ENCODE measurements around the gene LRRC75A. TPM values are rescaled to one million over a fixed set of nuclear protein-coding genes. Genes with fewer than 3 reads are reported as not detected.

LRRC75A gene
- total and polyA plus RNA-seq, 4 donors, result 0.08 to 22.6 (median 0.37) TPM

DNA sequence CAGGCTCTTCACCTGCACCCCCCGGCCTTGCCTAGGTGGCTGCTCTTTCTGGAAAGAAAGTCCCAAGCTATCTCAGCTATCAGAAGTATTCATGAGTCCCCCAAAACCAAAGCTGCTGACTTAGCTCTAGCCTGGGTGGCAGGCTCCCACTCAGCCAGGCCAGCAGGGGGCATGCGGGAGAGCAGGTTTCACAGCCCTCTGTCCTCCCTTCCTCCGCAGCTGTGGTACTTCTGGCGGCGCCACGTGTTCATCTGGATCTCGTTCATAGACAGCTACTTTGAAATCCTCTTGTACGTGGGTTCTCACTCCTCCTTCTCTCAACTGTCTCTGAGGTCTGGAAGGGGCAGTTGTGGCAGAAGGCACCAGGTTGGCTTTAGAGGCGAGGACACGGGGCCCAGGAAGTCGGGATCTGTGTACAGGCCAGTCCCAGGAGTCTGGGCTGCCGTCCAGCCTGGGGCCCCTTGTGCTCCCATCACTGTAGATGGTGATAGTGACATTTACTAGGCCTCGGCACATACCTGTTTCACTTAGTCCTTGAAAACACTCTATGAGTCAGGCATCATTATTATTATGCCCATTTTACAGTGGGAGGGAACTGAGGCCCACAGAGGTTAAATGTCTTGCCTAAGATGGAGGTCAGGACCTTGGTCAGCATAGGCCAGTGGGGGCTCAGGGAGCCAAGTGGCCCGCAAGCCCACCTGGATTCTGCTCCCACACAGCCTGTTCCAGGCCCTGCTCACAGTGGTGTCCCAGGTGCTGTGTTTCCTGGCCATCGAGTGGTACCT is 63.7 kb downstream of the LRRC75A start:
- H3K4me1 ChIP-seq (ENCODE audit: control insufficient read depth in 4 of 4, insufficient read depth in 4 of 4, low read length in 3 of 4), result peaks cover 0 to 5% (median 0%) of the 10 kb centered on the region in 4 donors
- H3K9me3 ChIP-seq (ENCODE audit: control insufficient read depth in 4 of 4, low read length in 3 of 4), result no peaks in the 10 kb centered on the region
- H3K4me3 ChIP-seq (ENCODE audit: low read depth in 1 of 3, low read length in 3 of 3), result no peak overlapping the region
- TF ChIP-seq ATF3 (IDR thresholded peaks at IDR 0.05) (no peak), JUND (IDR thresholded peaks at IDR 0.05) (no peak), RAD21 (IDR thresholded peaks at IDR 0.05) (peak in 1 of 2 donors; percentile 78), FOXA1 (IDR thresholded peaks at IDR 0.05) (no peak), CTCF (IDR thresholded peaks at IDR 0.05; ENCODE audit: low read depth, low read length, missing input control) (peak; percentile 61), NR2F2 (IDR thresholded peaks at IDR 0.05) (no peak)
- no peak overlapping the region for H3K27ac ChIP-seq (ENCODE audit: low read depth in 1 of 2, low read length in 2 of 2)
- H3K27me3 ChIP-seq (ENCODE audit: control insufficient read depth in 4 of 4, insufficient read depth in 4 of 4, low read length in 3 of 4), result no peaks in the 10 kb centered on the region
- DNase-seq (ENCODE audit: low spot score), result peak; percentile 67
- WGBS, result 73% methylated on average over 15 of the region's 15 CpGs
- H3K36me3 ChIP-seq (ENCODE audit: control insufficient read depth in 4 of 4, insufficient read depth in 3 of 4, low read depth in 1 of 4, low read length in 3 of 4), result peaks cover 0 to 2% (median under 1%) of the 10 kb centered on the region in 4 donors
- H3K9ac ChIP-seq (ENCODE audit: low read depth in 1 of 2, low read length in 2 of 2), result no peak overlapping the region

- 95% methylated on average over 3 of the region's 3 CpGs for WGBS
- no peak for TF ChIP-seq YY1 (IDR thresholded peaks at IDR 0.05)
- no peak for TF ChIP-seq RXRA (IDR thresholded peaks at IDR 0.05)
- no peak for TF ChIP-seq RAD21 (IDR thresholded peaks at IDR 0.05)
- no peak for TF ChIP-seq EGR1 (IDR thresholded peaks at IDR 0.05; ENCODE audit: low read depth in 2 of 2)
- no peak for TF ChIP-seq HNF4G (IDR thresholded peaks at IDR 0.05)
- no peak for TF ChIP-seq TAF1 (conservative IDR thresholded peaks at IDR 0.05)
- no peak for TF ChIP-seq FOXA2 (IDR thresholded peaks at IDR 0.05)
- TF ChIP-seq JUND (IDR thresholded peaks at IDR 0.05), result no peak
- no peak for TF ChIP-seq FOXA1 (IDR thresholded peaks at IDR 0.05)
- TF ChIP-seq NR2F2 (IDR thresholded peaks at IDR 0.05), result no peak
- TF ChIP-seq, protein P1, sequence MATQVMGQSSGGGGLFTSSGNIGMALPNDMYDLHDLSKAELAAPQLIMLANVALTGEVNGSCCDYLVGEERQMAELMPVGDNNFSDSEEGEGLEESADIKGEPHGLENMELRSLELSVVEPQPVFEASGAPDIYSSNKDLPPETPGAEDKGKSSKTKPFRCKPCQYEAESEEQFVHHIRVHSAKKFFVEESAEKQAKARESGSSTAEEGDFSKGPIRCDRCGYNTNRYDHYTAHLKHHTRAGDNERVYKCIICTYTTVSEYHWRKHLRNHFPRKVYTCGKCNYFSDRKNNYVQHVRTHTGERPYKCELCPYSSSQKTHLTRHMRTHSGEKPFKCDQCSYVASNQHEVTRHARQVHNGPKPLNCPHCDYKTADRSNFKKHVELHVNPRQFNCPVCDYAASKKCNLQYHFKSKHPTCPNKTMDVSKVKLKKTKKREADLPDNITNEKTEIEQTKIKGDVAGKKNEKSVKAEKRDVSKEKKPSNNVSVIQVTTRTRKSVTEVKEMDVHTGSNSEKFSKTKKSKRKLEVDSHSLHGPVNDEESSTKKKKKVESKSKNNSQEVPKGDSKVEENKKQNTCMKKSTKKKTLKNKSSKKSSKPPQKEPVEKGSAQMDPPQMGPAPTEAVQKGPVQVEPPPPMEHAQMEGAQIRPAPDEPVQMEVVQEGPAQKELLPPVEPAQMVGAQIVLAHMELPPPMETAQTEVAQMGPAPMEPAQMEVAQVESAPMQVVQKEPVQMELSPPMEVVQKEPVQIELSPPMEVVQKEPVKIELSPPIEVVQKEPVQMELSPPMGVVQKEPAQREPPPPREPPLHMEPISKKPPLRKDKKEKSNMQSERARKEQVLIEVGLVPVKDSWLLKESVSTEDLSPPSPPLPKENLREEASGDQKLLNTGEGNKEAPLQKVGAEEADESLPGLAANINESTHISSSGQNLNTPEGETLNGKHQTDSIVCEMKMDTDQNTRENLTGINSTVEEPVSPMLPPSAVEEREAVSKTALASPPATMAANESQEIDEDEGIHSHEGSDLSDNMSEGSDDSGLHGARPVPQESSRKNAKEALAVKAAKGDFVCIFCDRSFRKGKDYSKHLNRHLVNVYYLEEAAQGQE (IDR thresholded peaks at IDR 0.05), result no peak
- TF ChIP-seq HNF4A (conservative IDR thresholded peaks at IDR 0.05), result no peak
- TF ChIP-seq, protein P2, sequence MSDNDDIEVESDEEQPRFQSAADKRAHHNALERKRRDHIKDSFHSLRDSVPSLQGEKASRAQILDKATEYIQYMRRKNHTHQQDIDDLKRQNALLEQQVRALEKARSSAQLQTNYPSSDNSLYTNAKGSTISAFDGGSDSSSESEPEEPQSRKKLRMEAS (IDR thresholded peaks at IDR 0.05), result no peak
- no peak for TF ChIP-seq GABPA (IDR thresholded peaks at IDR 0.05 in 1 of 2, conservative IDR thresholded peaks at IDR 0.05 in 1 of 2)
- TF ChIP-seq ATF3 (IDR thresholded peaks at IDR 0.05), result no peak
- DNase-seq (ENCODE audit: low spot score), result no peak
- no peak overlapping the region for H3K4me3 ChIP-seq (ENCODE audit: low read depth in 1 of 3, low read length in 3 of 3)
- H3K9ac ChIP-seq (ENCODE audit: low read depth in 1 of 2, low read length in 2 of 2), result no peak overlapping the region
- H3K9me3 ChIP-seq (ENCODE audit: control insufficient read depth in 4 of 4, low read length in 3 of 4), result no peaks in the 10 kb centered on the region
- H3K27ac ChIP-seq (ENCODE audit: low read depth in 1 of 2, low read length in 2 of 2), result no peak overlapping the region
- H3K27me3 ChIP-seq (ENCODE audit: control insufficient read depth in 4 of 4, insufficient read depth in 4 of 4, low read length in 3 of 4), result no peaks in the 10 kb centered on the region
- H3K36me3 ChIP-seq (ENCODE audit: control insufficient read depth in 4 of 4, insufficient read depth in 3 of 4, low read depth in 1 of 4, low read length in 3 of 4), result peaks cover 0 to 3% (median 2%) of the 10 kb centered on the region in 4 donors
- H3K4me1 ChIP-seq (ENCODE audit: control insufficient read depth in 4 of 4, insufficient read depth in 4 of 4, low read length in 3 of 4), result peaks cover 0 to 5% (median 0%) of the 10 kb centered on the region in 4 donors
Measured at GRCh38 chr17:16427020-16427419, 65.0 kb downstream of the LRRC75A start.
